LHCN-M2 (cell line): Measurements from ENCODE around the gene GNB1L. TPM values are rescaled to one million over a fixed set of nuclear protein-coding genes. Genes with fewer than 3 reads are reported as not detected.
"Not testable (repeated sequence)": the region's sequence is repeated elsewhere in the genome, so short reads cannot be mapped to it uniquely, and the experiment has no call there.

Experiments
- DNase-seq: peaks from one replicate; pipeline ENCODE4 v3.0.0-alpha.2; 2012; ENCODE audit warnings: low read depth
- total RNA-seq: library from RNA; depleted of rRNA; stranded (reverse); fragments of >200 nt; gene quantifications from 2 replicates; pipeline ENCODE4 v1.2.3, GENCODE V29; 2014

Gene GNB1L
- total RNA-seq, 1 experiment from 2014 or later = 11.3 TPM

- no peak for DNase-seq
Observed at GRCh38 chr22:19845054-19845722, 9.5 kb downstream of the GNB1L start.

- peak; percentile 62 for DNase-seq
Observed at GRCh38 chr22:19844377-19845053, 10.2 kb downstream of the GNB1L start.

- no peak for DNase-seq
Observed at GRCh38 chr22:19843857-19844376, 10.8 kb downstream of the GNB1L start.

GRCh38 chr22:19843107-19843856 is 11.4 kb downstream of the GNB1L start:
- DNase-seq = no peak

- no peak for DNase-seq
Observed at GRCh38 chr22:19842393-19843106, 12.1 kb downstream of the GNB1L start.

GRCh38 chr22:19841641-19842392 is 12.9 kb downstream of the GNB1L start:
- DNase-seq = no peak

- no peak for DNase-seq
Observed at GRCh38 chr22:19840955-19841640, 13.6 kb downstream of the GNB1L start.

- no peak for DNase-seq
Observed at GRCh38 chr22:19840059-19840458, 14.6 kb downstream of the GNB1L start.

GRCh38 chr22:19837915-19838314 is 16.8 kb downstream of the GNB1L start:
- no peak for DNase-seq

- DNase-seq = no peak
Observed at GRCh38 chr22:19836512-19836911, 18.2 kb downstream of the GNB1L start.

- no peak for DNase-seq
Observed at GRCh38 chr22:19834599-19834998, 20.1 kb downstream of the GNB1L start.

- not testable (repeated sequence) for DNase-seq
Observed at GRCh38 chr22:19833327-19833726, 21.3 kb downstream of the GNB1L start.

- no peak for DNase-seq
Observed at GRCh38 chr22:19832476-19833108, 22.1 kb downstream of the GNB1L start.

GRCh38 chr22:19831979-19832378 is 22.7 kb downstream of the GNB1L start:
- not testable (repeated sequence) for DNase-seq

- DNase-seq = no peak
Observed at GRCh38 chr22:19831016-19831415, 23.7 kb downstream of the GNB1L start.

GRCh38 chr22:19828035-19828401 is 26.7 kb downstream of the GNB1L start:
- DNase-seq = no peak

GRCh38 chr22:19827341-19828034 is 27.2 kb downstream of the GNB1L start:
- no peak for DNase-seq

GRCh38 chr22:19826619-19826950 is 28.1 kb downstream of the GNB1L start:
- no peak for DNase-seq

- no peak for DNase-seq
Observed at GRCh38 chr22:19825904-19826618, 28.6 kb downstream of the GNB1L start.
